ENCODE results near the gene RPA3.

The RPA3 gene

DNA sequence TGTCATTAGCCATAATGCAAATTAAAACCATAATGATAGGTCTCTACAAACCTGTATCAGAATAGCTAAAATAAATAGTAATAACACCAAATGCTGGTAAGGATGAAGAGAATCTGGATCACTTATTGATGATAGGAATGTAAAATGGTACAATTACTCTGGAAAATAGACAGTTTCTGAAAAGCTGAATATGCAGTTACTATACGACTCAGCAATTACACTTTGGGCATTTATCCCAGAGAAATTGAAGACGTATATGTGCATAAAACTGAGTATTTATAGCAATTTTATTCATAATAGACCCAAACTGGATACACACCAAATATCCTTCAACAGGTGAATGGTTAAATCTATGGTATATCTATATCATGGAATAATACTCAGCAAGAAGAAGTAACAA is 7.9 kb downstream of the RPA3 start:
- TF ChIP-seq, protein P1, sequence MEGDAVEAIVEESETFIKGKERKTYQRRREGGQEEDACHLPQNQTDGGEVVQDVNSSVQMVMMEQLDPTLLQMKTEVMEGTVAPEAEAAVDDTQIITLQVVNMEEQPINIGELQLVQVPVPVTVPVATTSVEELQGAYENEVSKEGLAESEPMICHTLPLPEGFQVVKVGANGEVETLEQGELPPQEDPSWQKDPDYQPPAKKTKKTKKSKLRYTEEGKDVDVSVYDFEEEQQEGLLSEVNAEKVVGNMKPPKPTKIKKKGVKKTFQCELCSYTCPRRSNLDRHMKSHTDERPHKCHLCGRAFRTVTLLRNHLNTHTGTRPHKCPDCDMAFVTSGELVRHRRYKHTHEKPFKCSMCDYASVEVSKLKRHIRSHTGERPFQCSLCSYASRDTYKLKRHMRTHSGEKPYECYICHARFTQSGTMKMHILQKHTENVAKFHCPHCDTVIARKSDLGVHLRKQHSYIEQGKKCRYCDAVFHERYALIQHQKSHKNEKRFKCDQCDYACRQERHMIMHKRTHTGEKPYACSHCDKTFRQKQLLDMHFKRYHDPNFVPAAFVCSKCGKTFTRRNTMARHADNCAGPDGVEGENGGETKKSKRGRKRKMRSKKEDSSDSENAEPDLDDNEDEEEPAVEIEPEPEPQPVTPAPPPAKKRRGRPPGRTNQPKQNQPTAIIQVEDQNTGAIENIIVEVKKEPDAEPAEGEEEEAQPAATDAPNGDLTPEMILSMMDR (IDR thresholded peaks at IDR 0.05): no peak

DNA sequence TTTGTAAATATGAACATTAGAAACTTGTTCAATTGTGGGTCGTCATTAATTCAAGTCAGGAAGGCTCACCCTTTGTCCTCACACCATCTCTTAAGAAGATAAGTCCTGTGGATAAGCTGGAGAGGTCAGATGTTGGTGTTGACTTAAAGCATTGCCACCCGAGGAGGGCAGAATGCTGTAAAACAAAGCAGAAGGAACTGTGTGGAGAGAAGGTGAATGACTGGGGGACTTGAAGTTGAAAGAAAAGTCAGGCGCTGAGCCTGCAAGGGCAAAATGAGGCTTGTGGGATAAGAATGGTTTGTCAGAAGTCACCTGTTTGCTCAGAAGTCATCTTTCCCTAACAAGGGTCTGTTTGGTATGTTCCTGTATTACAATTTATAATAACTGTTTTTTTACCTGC is 9.1 kb downstream of the RPA3 start:
- H3K27ac ChIP-seq: no peak overlapping the region
- TF ChIP-seq, protein P1 (IDR thresholded peaks at IDR 0.05): no peak
- DNase-seq (ENCODE audit: low spot score): no peak
- H3K4me3 ChIP-seq: no peak overlapping the region

More for the DNA sequence above, 7.9 kb downstream of the RPA3 start:
- H3K4me3 ChIP-seq: no peak overlapping the region
- H3K27ac ChIP-seq: no peak overlapping the region
- no peak for DNase-seq (ENCODE audit: low spot score)

DNA sequence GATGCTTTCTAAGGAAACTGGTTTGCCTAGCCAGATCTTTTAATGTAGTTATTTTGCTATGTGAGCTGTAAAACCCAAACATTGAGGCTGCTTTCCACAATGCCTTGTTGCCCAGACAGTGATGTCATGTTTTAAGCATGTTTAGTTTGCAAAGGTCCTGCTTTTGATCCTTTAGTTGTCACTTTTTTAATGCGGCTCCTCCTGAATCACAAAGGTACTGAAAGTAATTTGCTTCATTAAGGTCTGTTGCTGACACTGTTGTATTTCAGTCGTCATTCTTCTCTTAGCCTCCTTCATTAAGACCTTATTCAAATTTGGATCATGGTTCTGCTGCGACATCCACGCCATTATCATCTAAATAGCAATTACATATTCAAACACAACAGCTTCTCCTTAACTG is 10.6 kb downstream of the RPA3 start:
- TF ChIP-seq, protein P1 (IDR thresholded peaks at IDR 0.05): no peak
- no peak overlapping the region for H3K4me3 ChIP-seq
- no peak for DNase-seq (ENCODE audit: low spot score)
- H3K27ac ChIP-seq: no peak overlapping the region

DNA sequence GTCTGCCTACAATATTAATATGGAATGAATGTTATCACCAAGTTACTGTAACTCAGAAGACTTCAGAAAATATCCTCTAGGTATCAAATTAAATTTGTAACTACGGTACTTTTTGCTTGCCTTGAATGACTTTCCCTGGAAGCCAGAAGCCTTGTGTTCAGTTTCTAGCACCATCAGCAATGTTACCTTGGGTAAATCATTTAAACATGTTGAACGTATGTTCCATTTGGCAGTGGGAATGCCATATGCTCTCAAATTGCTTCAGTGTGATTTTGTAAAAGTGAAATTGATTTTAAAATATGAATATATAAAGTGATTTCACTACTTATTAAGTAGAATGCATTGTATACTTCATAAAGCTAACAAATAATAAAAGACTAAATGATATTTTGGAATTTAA is 11.2 kb downstream of the RPA3 start:
- TF ChIP-seq, protein P1 (IDR thresholded peaks at IDR 0.05): no peak
- Histone ChIP-seq H3K4me3 (no peak overlapping the region), H3K27ac (no peak overlapping the region)
- no peak for DNase-seq (ENCODE audit: low spot score)

DNA sequence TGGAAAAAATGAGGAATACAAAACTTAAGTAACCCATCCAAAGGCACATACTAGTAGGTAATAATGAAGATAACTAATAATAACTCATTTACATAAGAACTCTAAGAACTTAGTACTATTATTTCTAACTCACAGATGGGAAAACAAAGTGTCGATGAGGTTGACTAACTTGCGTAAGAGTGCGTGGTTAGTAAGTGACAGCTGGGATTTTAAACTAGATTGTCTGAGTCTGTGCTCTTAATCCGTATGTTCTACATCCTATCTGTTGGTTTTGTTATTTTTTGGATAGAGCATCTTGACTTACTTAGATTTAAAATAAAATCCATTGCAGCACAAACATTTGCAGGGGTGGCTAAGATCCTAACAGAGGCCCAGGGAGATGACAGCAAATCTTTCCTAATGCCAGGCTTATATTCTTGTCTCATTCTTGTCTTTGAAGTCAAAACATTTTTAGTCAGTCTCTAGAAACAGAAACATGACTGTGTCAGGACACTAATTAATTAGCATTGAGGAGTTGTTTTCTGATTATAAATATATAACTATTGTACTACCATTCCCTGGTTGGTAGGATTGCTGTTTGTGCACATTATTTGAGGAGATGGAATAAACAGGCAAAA is 11.7 kb downstream of the RPA3 start:
- Histone ChIP-seq H3K27ac (no peak overlapping the region), H3K4me3 (no peak overlapping the region)
- no peak for DNase-seq (ENCODE audit: low spot score)
- TF ChIP-seq, protein P1 (IDR thresholded peaks at IDR 0.05): no peak

DNA sequence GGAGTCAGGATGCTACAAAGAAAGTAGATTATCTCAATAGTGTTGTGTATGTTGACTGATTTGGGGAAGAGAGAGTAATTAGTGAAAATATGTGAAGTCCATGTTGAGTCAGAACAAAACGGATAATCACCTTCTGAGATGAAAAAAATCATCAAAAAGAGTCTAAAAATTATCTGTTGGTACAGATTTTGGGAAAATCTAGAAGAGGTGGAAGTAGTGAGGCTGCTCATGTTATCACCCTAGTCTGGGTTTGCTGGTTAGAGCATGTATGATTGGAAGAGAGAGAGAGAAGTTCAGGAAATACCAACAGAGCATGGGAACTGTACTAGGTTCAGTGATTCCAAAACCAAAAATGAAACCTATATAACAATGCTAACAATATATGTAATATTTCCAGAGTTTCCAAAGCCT is 12.3 kb downstream of the RPA3 start:
- H3K4me3 ChIP-seq: no peak overlapping the region
- no peak overlapping the region for H3K27ac ChIP-seq
- TF ChIP-seq, protein P1 (IDR thresholded peaks at IDR 0.05): no peak
- no peak for DNase-seq (ENCODE audit: low spot score)

DNA sequence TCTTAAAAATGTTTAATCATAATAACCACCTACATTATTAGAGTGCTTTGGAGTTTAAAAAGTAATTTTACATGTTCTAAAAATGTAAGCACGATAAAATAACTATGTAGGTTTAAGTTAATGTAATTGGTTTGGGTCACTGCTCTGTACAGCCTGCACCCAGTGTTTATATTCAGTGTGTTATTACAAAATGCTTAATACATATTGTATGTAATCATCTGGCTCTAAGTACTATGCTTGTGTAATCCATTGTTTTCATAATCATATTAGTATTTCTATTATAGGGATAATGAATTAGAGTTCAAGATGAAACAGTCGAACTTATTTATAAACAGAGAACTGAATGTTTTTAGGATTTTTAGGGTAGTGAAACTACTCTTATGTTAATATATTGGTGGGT is 13.1 kb downstream of the RPA3 start:
- DNase-seq (ENCODE audit: low spot score): no peak
- Histone ChIP-seq H3K4me3 (no peak overlapping the region), H3K27ac (no peak overlapping the region)
- TF ChIP-seq, protein P1 (IDR thresholded peaks at IDR 0.05): no peak
